CD14-positive monocyte (primary cell): Measurements from ENCODE around the gene PAK4. TPM values are rescaled to one million over a fixed set of nuclear protein-coding genes. Genes with fewer than 3 reads are reported as not detected.

Experiments
- DNase-seq, 3 donors: peaks; one replicate each; pipeline ENCODE4 v3.0.0-alpha.2; 2011 to 2022
- H2AFZ ChIP-seq: 2 replicates; pipeline ENCODE4 v1.6.0; 2012; ENCODE audit warnings: mild to moderate bottlenecking, low read depth, low read length, inconsistent platforms; ENCODE audit not compliant: insufficient read depth, poor library complexity, severe bottlenecking
- H3K27ac ChIP-seq, 2 donors: 1 replicate in 1 of 2; 2 replicates in 1 of 2; pipeline ENCODE4 v1.5.1; 2012 to 2013; ENCODE audit warnings: low read length in 2 of 2, control low read depth in 1 of 2, inconsistent platforms in 1 of 2, low read depth in 1 of 2, mild to moderate bottlenecking in 1 of 2
- H3K27me3 ChIP-seq, 2 donors: one replicate each; pipeline versions ENCODE4 v1.6.0 to v1.6.1; 2011 to 2013; ENCODE audit warnings: low read length in 2 of 2; ENCODE audit not compliant: control insufficient read depth in 2 of 2, insufficient read depth in 2 of 2
- H3K36me3 ChIP-seq, 2 donors: replicated peaks in 1 of 2; 1 replicate in 1 of 2; 2 replicates in 1 of 2; pipeline versions ENCODE4 v1.5.1 to v1.6.1; 2012 to 2013; ENCODE audit warnings: low read length in 2 of 2, control low read depth in 1 of 2, inconsistent platforms in 1 of 2, mild to moderate bottlenecking in 1 of 2; ENCODE audit not compliant: insufficient read depth in 2 of 2, control insufficient read depth in 1 of 2
- H3K4me1 ChIP-seq, 2 donors: 1 replicate in 1 of 2; 2 replicates in 1 of 2; pipeline versions ENCODE4 v1.5.1 to v1.6.1; 2012 to 2013; ENCODE audit warnings: low read length in 2 of 2, control low read depth in 1 of 2, inconsistent platforms in 1 of 2, mild to moderate bottlenecking in 1 of 2, moderate library complexity in 1 of 2; ENCODE audit not compliant: insufficient read depth in 2 of 2, control insufficient read depth in 1 of 2
- H3K4me2 ChIP-seq: replicated peaks from 2 replicates; pipeline ENCODE3; 2012; ENCODE audit warnings: low read length, moderate library complexity, mild to moderate bottlenecking; ENCODE audit not compliant: poor library complexity, severe bottlenecking; ENCODE audit errors: extremely low read depth
- H3K4me3 ChIP-seq, 3 experiments: fragments of 200-600 bp in 1 of 3; sonication (generic) in 1 of 3; replicated peaks in 1 of 3; 1 replicate in 2 of 3; 2 replicates in 1 of 3; pipeline ENCODE4 v1.5.1; 2011 to 2013; ENCODE audit warnings: low read length in 3 of 3, mild to moderate bottlenecking in 3 of 3, control low read depth in 2 of 3, low read depth in 2 of 3, inconsistent platforms in 1 of 3, moderate library complexity in 1 of 3
- H3K79me2 ChIP-seq: 2 replicates; pipeline ENCODE4 v1.6.0; 2012; ENCODE audit warnings: mild to moderate bottlenecking, control low read depth, inconsistent platforms, low read length, moderate library complexity; ENCODE audit not compliant: insufficient read depth
- H3K9ac ChIP-seq: 2 replicates; pipeline ENCODE4 v1.6.0; 2017; ENCODE audit warnings: low read length, mild to moderate bottlenecking; ENCODE audit not compliant: insufficient read depth, poor library complexity, severe bottlenecking
- H3K9me3 ChIP-seq, 2 donors: replicated peaks in 1 of 2; 1 replicate in 1 of 2; 2 replicates in 1 of 2; pipeline versions ENCODE4 v1.5.1 to v1.6.1; 2012 to 2013; ENCODE audit warnings: low read length in 2 of 2, control low read depth in 1 of 2; ENCODE audit not compliant: control insufficient read depth in 1 of 2, insufficient read depth in 1 of 2
- H4K20me1 ChIP-seq: 2 replicates; pipeline ENCODE4 v1.6.0; 2012; ENCODE audit warnings: mild to moderate bottlenecking, low read length, control low read depth, moderate library complexity; ENCODE audit not compliant: insufficient read depth
- H3K27ac Mint-ChIP-seq, 7 donors: one replicate each; pipeline ENCODE4 v1.8.0; 2020; ENCODE audit warnings: mild to moderate bottlenecking in 7 of 7, mixed read lengths in 7 of 7, moderate library complexity in 6 of 7, inconsistent platforms in 2 of 7
- H3K27me3 Mint-ChIP-seq, 3 donors: one replicate each; pipeline ENCODE4 v1.8.0; 2021 to 2022; ENCODE audit warnings: low read depth in 3 of 3, mild to moderate bottlenecking in 3 of 3, mixed read lengths in 3 of 3, moderate library complexity in 3 of 3, inconsistent platforms in 1 of 3
- H3K36me3 Mint-ChIP-seq, 2 donors: one replicate each; pipeline ENCODE4 v1.8.0; 2020; ENCODE audit warnings: mixed read lengths in 2 of 2, inconsistent platforms in 1 of 2, mild to moderate bottlenecking in 1 of 2
- H3K4me1 Mint-ChIP-seq: one replicate; pipeline ENCODE4 v1.8.0; 2020; ENCODE audit warnings: mild to moderate bottlenecking, mixed read lengths
- H3K4me3 Mint-ChIP-seq, 2 donors: one replicate each; pipeline ENCODE4 v1.8.0; 2020; ENCODE audit warnings: mild to moderate bottlenecking in 2 of 2, mixed read lengths in 2 of 2, moderate library complexity in 1 of 2
- H3K9me3 Mint-ChIP-seq, 7 donors: one replicate each; pipeline ENCODE4 v1.8.0; 2020 to 2022; ENCODE audit warnings: mixed read lengths in 7 of 7, mild to moderate bottlenecking in 6 of 7, moderate library complexity in 6 of 7, inconsistent platforms in 2 of 7
- CTCF ChIP-seq: fragments of 200-600 bp; IDR thresholded peaks from one replicate; pipeline ENCODE4 v1.8.0; 2022; ENCODE audit warnings: antibody characterized with exemption, mild to moderate bottlenecking
- WGBS: methylation state at CpG from one replicate; pipeline ENCODE4 v1.1.5; 2013; ENCODE audit warnings: missing lambda C conversion rate; ENCODE audit not compliant: insufficient coverage; 5-methylcytosine and 5-hydroxymethylcytosine counted together
- intact Hi-C, 2 donors: fragments of 100-400 bp; cut with micrococcal nuclease; formaldehyde crosslinking; loops; one replicate each; pipeline versions ENCODE4 v1.15.0 to v1.15.1; 2023
- polyA plus RNA-seq, 3 donors: library from polyadenylated mRNA; depleted of rRNA in 1 of 3; unstranded in 2 of 3; stranded (reverse) in 1 of 3; fragments of 300-500 nt in 2 of 3; fragments of >200 nt in 1 of 3; fragmentation: Illumina TruSeq in 2 of 3; gene quantifications; 1 replicate in 2 of 3; 2 replicates in 1 of 3; pipeline ENCODE4 v1.2.3, GENCODE V29; 2012 to 2021

Gene PAK4
- polyA plus RNA-seq, 3 donors: 1.3 to 11.3 (median 1.5) TPM

GRCh38 chr19:39166571-39167391, 41.2 kb downstream of the PAK4 start:
- no peak overlapping the region for H3K27ac Mint-ChIP-seq
- no peak overlapping the region for H3K4me3 ChIP-seq
- H3K9ac ChIP-seq: no peak overlapping the region
- peaks cover 4 to 18% of the 10 kb centered on the region in 2 donors for H3K36me3 Mint-ChIP-seq
- H3K27ac ChIP-seq: no peak overlapping the region
- H3K9me3 ChIP-seq: no peaks in the 10 kb centered on the region
- peaks cover 0 to 4% (median 0%) of the 10 kb centered on the region in 3 donors for H3K27me3 Mint-ChIP-seq
- no peaks in the 10 kb centered on the region for H4K20me1 ChIP-seq
- no peaks in the 10 kb centered on the region for H3K79me2 ChIP-seq
- WGBS: 93% methylated on average over 17 of the region's 24 CpGs
- no peak overlapping the region for H3K4me3 Mint-ChIP-seq
- no peak for TF ChIP-seq CTCF
- H3K4me2 ChIP-seq: no peak overlapping the region
- no peaks in the 10 kb centered on the region for H3K27me3 ChIP-seq
- H3K9me3 Mint-ChIP-seq: no peaks in the 10 kb centered on the region
- H3K4me1 Mint-ChIP-seq: no peaks in the 10 kb centered on the region
- intact Hi-C loops: no loop called here
- H2AFZ ChIP-seq: no peak overlapping the region
- peaks cover 10 to 21% of the 10 kb centered on the region in 2 donors for H3K36me3 ChIP-seq
- no peaks in the 10 kb centered on the region for H3K4me1 ChIP-seq
- DNase-seq: no peak

DNA sequence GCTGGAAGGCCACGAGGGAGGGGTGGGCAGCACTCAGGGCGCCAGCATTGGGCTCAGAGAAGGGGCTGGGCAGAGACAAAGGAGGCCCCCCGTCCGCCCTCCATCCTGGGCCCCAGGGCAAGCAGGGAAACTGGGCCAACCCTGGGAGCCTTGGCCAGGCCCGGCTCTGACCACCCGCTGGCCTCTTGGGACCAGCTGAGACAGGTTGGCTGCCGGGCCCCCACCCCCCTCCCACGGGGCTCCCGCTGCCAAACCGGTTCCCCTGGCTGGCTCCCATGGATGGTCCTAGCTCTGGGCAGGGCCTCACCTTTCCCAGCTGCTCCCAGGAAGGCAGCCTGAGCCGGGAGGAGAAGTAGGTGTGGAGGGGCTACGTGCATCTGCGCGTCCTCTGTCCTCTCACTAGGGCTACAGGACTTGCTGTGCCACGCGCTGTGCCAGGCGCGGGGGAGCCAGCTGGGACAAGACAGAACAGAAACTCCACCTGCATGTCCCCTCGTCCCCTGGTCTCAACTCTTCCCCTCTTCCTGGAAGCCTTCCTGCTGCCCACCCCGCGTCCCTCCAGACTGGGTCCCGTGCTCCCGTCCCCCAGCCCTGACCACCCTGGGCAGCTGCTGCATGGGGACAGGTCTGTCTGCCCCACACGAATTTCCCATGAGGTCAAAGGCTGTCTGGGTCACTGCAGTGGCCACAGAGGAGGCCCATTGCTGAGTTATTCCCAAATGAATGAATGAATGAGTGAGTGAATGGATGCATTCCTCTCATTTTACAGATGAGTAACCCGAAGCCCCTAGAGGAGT, 42.1 kb downstream of the PAK4 start:
- Histone ChIP-seq H3K9ac (no peak overlapping the region), H3K36me3 (peaks cover 11 to 22% of the 10 kb centered on the region in 2 donors), H2AFZ (no peak overlapping the region), H3K27ac (no peak overlapping the region), H4K20me1 (no peaks in the 10 kb centered on the region), H3K27me3 (no peaks in the 10 kb centered on the region), H3K79me2 (no peaks in the 10 kb centered on the region), H3K4me2 (no peak overlapping the region), H3K4me3 (no peak overlapping the region), H3K9me3 (no peaks in the 10 kb centered on the region), H3K4me1 (no peaks in the 10 kb centered on the region)
- TF ChIP-seq CTCF: no peak
- Mint-ChIP-seq H3K36me3 (peaks cover 5 to 22% of the 10 kb centered on the region in 2 donors), H3K27me3 (peaks cover 0 to 4% (median 0%) of the 10 kb centered on the region in 3 donors), H3K4me3 (no peak overlapping the region), H3K4me1 (no peaks in the 10 kb centered on the region), H3K9me3 (no peaks in the 10 kb centered on the region), H3K27ac (no peak overlapping the region)
- no peak for DNase-seq
- 93% methylated on average over 15 of the region's 25 CpGs for WGBS
- intact Hi-C loops: no loop called here
